22Rv1 (cell line): ENCODE results near the gene CTNNA3.

Experiments used
- ZFX ChIP-seq: fragments of 450-650 bp; IDR thresholded peaks from 2 replicates; pipeline ENCODE4 v1.6.1; 2017; ENCODE audit warnings: antibody characterized with exemption, borderline replicate concordance
- TF ChIP-seq, protein P1 (sequence below): fragments of 450-650 bp; IDR thresholded peaks from 2 replicates; pipeline ENCODE4 v1.5.1; 2017; ENCODE audit warnings: mild to moderate bottlenecking

- TF ChIP-seq, protein P1, sequence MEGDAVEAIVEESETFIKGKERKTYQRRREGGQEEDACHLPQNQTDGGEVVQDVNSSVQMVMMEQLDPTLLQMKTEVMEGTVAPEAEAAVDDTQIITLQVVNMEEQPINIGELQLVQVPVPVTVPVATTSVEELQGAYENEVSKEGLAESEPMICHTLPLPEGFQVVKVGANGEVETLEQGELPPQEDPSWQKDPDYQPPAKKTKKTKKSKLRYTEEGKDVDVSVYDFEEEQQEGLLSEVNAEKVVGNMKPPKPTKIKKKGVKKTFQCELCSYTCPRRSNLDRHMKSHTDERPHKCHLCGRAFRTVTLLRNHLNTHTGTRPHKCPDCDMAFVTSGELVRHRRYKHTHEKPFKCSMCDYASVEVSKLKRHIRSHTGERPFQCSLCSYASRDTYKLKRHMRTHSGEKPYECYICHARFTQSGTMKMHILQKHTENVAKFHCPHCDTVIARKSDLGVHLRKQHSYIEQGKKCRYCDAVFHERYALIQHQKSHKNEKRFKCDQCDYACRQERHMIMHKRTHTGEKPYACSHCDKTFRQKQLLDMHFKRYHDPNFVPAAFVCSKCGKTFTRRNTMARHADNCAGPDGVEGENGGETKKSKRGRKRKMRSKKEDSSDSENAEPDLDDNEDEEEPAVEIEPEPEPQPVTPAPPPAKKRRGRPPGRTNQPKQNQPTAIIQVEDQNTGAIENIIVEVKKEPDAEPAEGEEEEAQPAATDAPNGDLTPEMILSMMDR: no peak
- TF ChIP-seq ZFX: no peak
These were observed 755.0 kb downstream of the CTNNA3 start for GRCh38 chr10:66940965-66941364.
